H1 (cell line): ENCODE results near the gene SLC13A2. TPM values are rescaled to one million over a fixed set of nuclear protein-coding genes. Genes with fewer than 3 reads are reported as not detected.

Experiments
- CTCF ChIA-PET: fragments of 300-600 bp; sonication (Branson Sonifier 250); formaldehyde crosslinking; loops from one replicate; lab custom pipeline; 2021; ENCODE audit not compliant: partially characterized antibody; lab: Charles Lee
- POLR2A ChIA-PET: fragments of 300-600 bp; sonication (Branson Sonifier 250); formaldehyde crosslinking; loops from one replicate; lab custom pipeline; 2021; ENCODE audit warnings: inconsistent platforms; ENCODE audit not compliant: partially characterized antibody; lab: Charles Lee
- DNase-seq, 2 experiments: peaks; one replicate each; pipeline versions ENCODE4 v3.0.0 to v3.0.0-alpha.2; 2010 to 2022; ENCODE audit warnings: low spot score in 2 of 2, low read depth in 1 of 2, mixed read lengths in 1 of 2
- FAIRE-seq: peaks from 2 replicates; lab custom pipeline; 2011; peaks lifted over from hg19 to GRCh38; lab: Jason Lieb, UNC
- H2AFZ ChIP-seq: 2 replicates; pipeline ENCODE4 v1.8.1; 2012; ENCODE audit warnings: low read length, inconsistent platforms
- H2AK5ac ChIP-seq: 2 replicates; pipeline ENCODE4 v1.6.1; 2013; ENCODE audit warnings: low read depth, low read length
- H2BK120ac ChIP-seq: replicated peaks from 2 replicates; pipeline ENCODE3; 2013; ENCODE audit warnings: low read depth, low read length, inconsistent platforms
- H2BK12ac ChIP-seq: 2 replicates; pipeline ENCODE4 v1.6.1; 2013; ENCODE audit warnings: low read depth, low read length
- H2BK15ac ChIP-seq: 2 replicates; pipeline ENCODE4 v1.6.1; 2013; ENCODE audit warnings: low read length
- H2BK20ac ChIP-seq: 2 replicates; pipeline ENCODE4 v1.6.1; 2013; ENCODE audit warnings: low read length
- H2BK5ac ChIP-seq: 2 replicates; pipeline ENCODE4 v1.6.1; 2013; ENCODE audit warnings: low read depth, low read length
- H3K14ac ChIP-seq: 2 replicates; pipeline ENCODE4 v1.6.1; 2013; ENCODE audit warnings: inconsistent platforms; ENCODE audit not compliant: insufficient read length
- H3K18ac ChIP-seq: 2 replicates; pipeline ENCODE4 v1.6.1; 2013; ENCODE audit warnings: low read length; ENCODE audit errors: extremely low read depth
- H3K23ac ChIP-seq: 2 replicates; pipeline ENCODE4 v1.6.1; 2013; ENCODE audit warnings: inconsistent platforms; ENCODE audit not compliant: insufficient read length
- H3K23me2 ChIP-seq: 2 replicates; pipeline ENCODE4 v1.6.1; 2013; ENCODE audit warnings: low read depth, low read length
- H3K27ac ChIP-seq: 2 replicates; pipeline ENCODE4 v1.6.1; 2011; ENCODE audit warnings: low read depth, low read length, inconsistent platforms
- H3K27me3 ChIP-seq, 4 experiments: replicated peaks in 1 of 4; 1 replicate in 1 of 4; 2 replicates in 3 of 4; pipeline versions ENCODE4 v1.6.1 to v1.8.1; 2011 to 2013; ENCODE audit warnings: low read length in 3 of 4, mild to moderate bottlenecking in 3 of 4, inconsistent platforms in 2 of 4, mixed read lengths in 2 of 4, moderate library complexity in 1 of 4; ENCODE audit not compliant: control insufficient read depth in 3 of 4, insufficient read depth in 3 of 4; ENCODE audit errors: extremely low read depth in 1 of 4
- H3K36me3 ChIP-seq, 4 experiments: 2 replicates each; pipeline versions ENCODE4 v1.6.1 to v1.8.1; 2011 to 2013; ENCODE audit warnings: mild to moderate bottlenecking in 4 of 4, low read length in 3 of 4, moderate library complexity in 2 of 4, control low read depth in 1 of 4, inconsistent platforms in 1 of 4; ENCODE audit not compliant: insufficient read depth in 4 of 4, control insufficient read depth in 2 of 4
- H3K4ac ChIP-seq: replicated peaks from 2 replicates; pipeline ENCODE3; 2013; ENCODE audit warnings: low read length, low read depth, mixed read lengths, inconsistent platforms; ENCODE audit not compliant: insufficient read length
- H3K4me1 ChIP-seq, 4 experiments: replicated peaks in 1 of 4; 1 replicate in 1 of 4; 2 replicates in 3 of 4; pipeline versions ENCODE4 v1.6.1 to v1.8.1; 2011 to 2013; ENCODE audit warnings: low read length in 3 of 4, inconsistent platforms in 2 of 4, mixed read lengths in 1 of 4; ENCODE audit not compliant: insufficient read depth in 4 of 4, control insufficient read depth in 3 of 4
- H3K4me2 ChIP-seq, 2 experiments: 2 replicates each; pipeline versions ENCODE4 v1.6.1 to v1.8.1; 2011 to 2013; ENCODE audit warnings: low read depth in 2 of 2, low read length in 2 of 2, control low read depth in 1 of 2, inconsistent platforms in 1 of 2, mild to moderate bottlenecking in 1 of 2; ENCODE audit not compliant: insufficient read depth in 1 of 2
- H3K4me3 ChIP-seq, 4 experiments: fragments of 200-600, 300-600 bp in 1 of 4; sonication (generic), shearing (Covaris generic), sonication (Bioruptor Twin) in 1 of 4; 2 replicates each; pipeline versions ENCODE4 v1.5.1 to v1.8.1; 2011 to 2016; ENCODE audit warnings: low read length in 4 of 4, low read depth in 3 of 4, control low read depth in 2 of 4, inconsistent platforms in 2 of 4, mild to moderate bottlenecking in 2 of 4, mixed read lengths in 1 of 4, moderate library complexity in 1 of 4; ENCODE audit not compliant: insufficient read depth in 2 of 4; ENCODE audit errors: extremely low read depth in 1 of 4
- H3K56ac ChIP-seq: replicated peaks from 2 replicates; pipeline ENCODE3; 2013; ENCODE audit warnings: low read depth, mild to moderate bottlenecking, mixed read lengths, low read length, inconsistent platforms; ENCODE audit not compliant: insufficient read length
- H3K79me1 ChIP-seq: 2 replicates; pipeline ENCODE4 v1.6.1; 2013; ENCODE audit warnings: low read depth, low read length, control low read depth
- H3K79me2 ChIP-seq, 2 experiments: 2 replicates each; pipeline versions ENCODE4 v1.6.1 to v1.8.1; 2012 to 2013; ENCODE audit warnings: low read length in 2 of 2, mild to moderate bottlenecking in 2 of 2, inconsistent platforms in 1 of 2; ENCODE audit not compliant: insufficient read depth in 2 of 2, control insufficient read depth in 1 of 2
- H3K9ac ChIP-seq, 4 experiments: replicated peaks in 1 of 4; 1 replicate in 1 of 4; 2 replicates in 3 of 4; pipeline versions ENCODE4 v1.6.1 to v1.8.1; 2011 to 2013; ENCODE audit warnings: low read depth in 3 of 4, low read length in 3 of 4, control low read depth in 2 of 4, mild to moderate bottlenecking in 2 of 4, moderate library complexity in 2 of 4, inconsistent platforms in 1 of 4; ENCODE audit errors: extremely low read depth in 1 of 4
- H3K9me3 ChIP-seq, 2 experiments: 2 replicates each; pipeline versions ENCODE4 v1.6.1 to v1.8.1; 2012 to 2013; ENCODE audit warnings: mild to moderate bottlenecking in 2 of 2, moderate library complexity in 2 of 2, control low read depth in 1 of 2, inconsistent platforms in 1 of 2, low read depth in 1 of 2, low read length in 1 of 2, mixed read lengths in 1 of 2; ENCODE audit not compliant: insufficient read depth in 2 of 2
- H4K20me1 ChIP-seq, 2 experiments: replicated peaks in 1 of 2; 2 replicates each; pipeline versions ENCODE3 to v1.8.1; 2011 to 2013; ENCODE audit warnings: inconsistent platforms in 2 of 2, low read length in 2 of 2, mild to moderate bottlenecking in 1 of 2; ENCODE audit not compliant: insufficient read depth in 2 of 2, control insufficient read depth in 1 of 2
- H4K5ac ChIP-seq: 2 replicates; pipeline ENCODE4 v1.6.1; 2013; ENCODE audit warnings: low read length, low read depth, mixed read lengths, inconsistent platforms; ENCODE audit not compliant: insufficient read length
- H4K8ac ChIP-seq: 2 replicates; pipeline ENCODE4 v1.8.0; 2013; ENCODE audit warnings: mild to moderate bottlenecking, moderate library complexity, low read length, inconsistent platforms; ENCODE audit not compliant: insufficient read depth; ENCODE audit errors: extremely low read depth
- H4K91ac ChIP-seq: replicated peaks from 2 replicates; pipeline ENCODE3; 2013; ENCODE audit warnings: low read length, mixed read lengths, inconsistent platforms; ENCODE audit not compliant: insufficient read length
- BRCA1 ChIP-seq: IDR thresholded peaks from 2 replicates; pipeline ENCODE4 v1.6.1; 2012; ENCODE audit warnings: low read depth, low read length, improper control_type of control experiment
- CBX8 ChIP-seq: fragments of 300-800, 300-1000 bp; sonication (generic); IDR thresholded peaks from 2 replicates; pipeline ENCODE4 v1.7.1; 2016; ENCODE audit warnings: low read depth, low read length, borderline replicate concordance
- CEBPB ChIP-seq: IDR thresholded peaks from 2 replicates; pipeline ENCODE4 v1.6.1; 2012; ENCODE audit warnings: low read depth, low read length
- KDM1A ChIP-seq: fragments of 200-600, 300-600 bp; sonication (generic); IDR thresholded peaks from 2 replicates; pipeline ENCODE4 v1.7.1; 2016; ENCODE audit warnings: mild to moderate bottlenecking, low read length, borderline replicate concordance
- MAX ChIP-seq: IDR thresholded peaks from 2 replicates; pipeline ENCODE4 v1.6.1; 2012; ENCODE audit warnings: inconsistent platforms
- POLR2AphosphoS5 ChIP-seq: IDR thresholded peaks from 2 replicates; pipeline ENCODE4 v1.6.1; 2011; ENCODE audit warnings: low read depth, low read length
- RXRA ChIP-seq: IDR thresholded peaks from 2 replicates; pipeline ENCODE4 v1.6.1; 2011; ENCODE audit warnings: low read depth, mild to moderate bottlenecking, low read length, moderate library complexity; ENCODE audit not compliant: insufficient read depth
- TCF12 ChIP-seq: IDR thresholded peaks from 2 replicates; pipeline ENCODE4 v1.6.1; 2011; ENCODE audit warnings: low read depth, mild to moderate bottlenecking, low read length
- WGBS, 2 experiments: shearing (Covaris generic) in 1 of 2; methylation state at CpG; one replicate each; pipeline versions ENCODE4 v1.1.6 to v1.1.7; 2013 to 2015; ENCODE audit warnings: low lambda C conversion rate in 2 of 2, mixed read lengths in 2 of 2, inconsistent platforms in 1 of 2, low coverage in 1 of 2, missing lambda C conversion rate in 1 of 2; ENCODE audit not compliant: insufficient replicate concordance in 2 of 2, insufficient coverage in 1 of 2, insufficient read length in 1 of 2; ENCODE audit errors: extremely low coverage in 1 of 2, missing lambda C conversion rate in 1 of 2; 5-methylcytosine and 5-hydroxymethylcytosine counted together
- polyA plus RNA-seq, 7 experiments: library from polyadenylated mRNA; depleted of rRNA in 3 of 7; stranded (reverse) in 5 of 7; unstranded in 2 of 7; fragments of >200 nt in 5 of 7; fragments of 200-250 nt in 2 of 7; gene quantifications; 1 replicate in 5 of 7; 2 replicates in 1 of 7; 4 replicates in 1 of 7; pipeline versions ENCODE4 v1.2.1 to v1.2.3, GENCODE V29; 2011 to 2013; ENCODE audit warnings: missing spikeins in 2 of 7, mixed read lengths in 2 of 7
- total RNA-seq: library from RNA; stranded (reverse); fragmentation: NEBNext Ultra II Directional; extraction: Animal tissue kit (Norgen Biotek cat#: 25700); gene quantifications from 2 replicates; pipeline ENCODE4 v1.2.1, GENCODE V29; 2021
- TF ChIP-seq, protein P1 (sequence below): IDR thresholded peaks from 2 replicates; pipeline ENCODE4 v1.6.1; 2012; ENCODE audit warnings: inconsistent platforms
- TF ChIP-seq, protein P2 (sequence below): IDR thresholded peaks from 2 replicates; pipeline ENCODE4 v1.6.1; 2011; ENCODE audit warnings: low read length, improper control_type of control experiment

SLC13A2 gene
- total and polyA plus RNA-seq, 2 of the 8 experiments (the other 6 are each of a cell fraction or from before 2014, with no cell fraction given): not detected

- no peaks in the 10 kb centered on the region for H3K79me2 ChIP-seq
- H3K56ac ChIP-seq: no peak overlapping the region
- no peak overlapping the region for H3K4ac ChIP-seq
- no peak overlapping the region for H3K18ac ChIP-seq
- no peak overlapping the region for H3K27ac ChIP-seq
- POLR2A ChIA-PET: interaction anchor here (1.0 kb wide), 1 partner anchor 19 kb away, joined by 3 read pairs; no protein-coding TSS in a partner anchor
- H3K36me3 ChIP-seq: no peaks in the 10 kb centered on the region
- H3K79me1 ChIP-seq: no peaks in the 10 kb centered on the region
- DNase-seq: no peak
- H2BK12ac ChIP-seq: peak overlapping the region; percentile 32; the same call in 1 of the 2 replicates
- no peak overlapping the region for H2BK5ac ChIP-seq
- no peak overlapping the region for H4K91ac ChIP-seq
- TF ChIP-seq CEBPB (0 out of 2 replicates have a peak, but pooled peaks have one; percentile 6), BRCA1 (no peak), TCF12 (no peak), CBX8 (no peak), RXRA (no peak), POLR2AphosphoS5 (no peak), MAX (peak; percentile 43), KDM1A (no peak)
- TF ChIP-seq, protein P1, sequence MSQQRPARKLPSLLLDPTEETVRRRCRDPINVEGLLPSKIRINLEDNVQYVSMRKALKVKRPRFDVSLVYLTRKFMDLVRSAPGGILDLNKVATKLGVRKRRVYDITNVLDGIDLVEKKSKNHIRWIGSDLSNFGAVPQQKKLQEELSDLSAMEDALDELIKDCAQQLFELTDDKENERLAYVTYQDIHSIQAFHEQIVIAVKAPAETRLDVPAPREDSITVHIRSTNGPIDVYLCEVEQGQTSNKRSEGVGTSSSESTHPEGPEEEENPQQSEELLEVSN: peak; percentile 71
- TF ChIP-seq, protein P2, sequence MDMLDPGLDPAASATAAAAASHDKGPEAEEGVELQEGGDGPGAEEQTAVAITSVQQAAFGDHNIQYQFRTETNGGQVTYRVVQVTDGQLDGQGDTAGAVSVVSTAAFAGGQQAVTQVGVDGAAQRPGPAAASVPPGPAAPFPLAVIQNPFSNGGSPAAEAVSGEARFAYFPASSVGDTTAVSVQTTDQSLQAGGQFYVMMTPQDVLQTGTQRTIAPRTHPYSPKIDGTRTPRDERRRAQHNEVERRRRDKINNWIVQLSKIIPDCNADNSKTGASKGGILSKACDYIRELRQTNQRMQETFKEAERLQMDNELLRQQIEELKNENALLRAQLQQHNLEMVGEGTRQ: 0 out of 2 replicates have a peak, but pooled peaks have one; percentile 6
- TF ChIP-seq, all 59 proteins: peak for 4
- no peak for FAIRE-seq
- no peak overlapping the region for H3K23ac ChIP-seq
- peak overlapping the region; percentile 96 for H2AFZ ChIP-seq
- no peak overlapping the region for H4K5ac ChIP-seq
- no peak overlapping the region for H2BK20ac ChIP-seq
- no peak overlapping the region for H3K9ac ChIP-seq
- 80% methylated on average over 10 of the region's 10 CpGs; no CpG with 5 or more reads in 1 of the 2 experiments for WGBS, 2 experiments
- H3K23me2 ChIP-seq: no peaks in the 10 kb centered on the region
- peaks cover 0 to 3% (median under 1%) of the 10 kb centered on the region in 4 experiments; a peak in 1 of 7 replicates for H3K27me3 ChIP-seq
- H3K4me1 ChIP-seq: peaks cover 3 to 12% (median 6%) of the 10 kb centered on the region in 4 experiments
- H2BK15ac ChIP-seq: no peak overlapping the region
- no peaks in the 10 kb centered on the region for H3K9me3 ChIP-seq
- no peak overlapping the region; the same call in 1 of the 2 replicates for H4K8ac ChIP-seq
- no peak overlapping the region for H3K4me3 ChIP-seq
- no peak overlapping the region for H3K14ac ChIP-seq
- no peak overlapping the region for H2AK5ac ChIP-seq
- CTCF ChIA-PET: interaction anchor here (1.3 to 2.4 kb wide), 7 partner anchors 12 to 74 kb away, joined by 3 to 9 read pairs (median 4); no protein-coding TSS in a partner anchor
- no peak overlapping the region for H2BK120ac ChIP-seq
- H4K20me1 ChIP-seq: no peaks in the 10 kb centered on the region
- H3K4me2 ChIP-seq: peak overlapping the region in 1 of 2 experiments; percentile 21; a peak in 1 of 4 replicates
These were observed 7.5 kb downstream of the SLC13A2 start for GRCh38 chr17:28480799-28481571.
